H1 (cell line): ENCODE data around the gene ALOX5AP. TPM values are rescaled to one million over a fixed set of nuclear protein-coding genes. Genes with fewer than 3 reads are reported as not detected.

Experiments
- CTCF ChIA-PET: fragments of 300-600 bp; sonication (Branson Sonifier 250); formaldehyde crosslinking; loops from one replicate; lab custom pipeline; 2021; ENCODE audit not compliant: partially characterized antibody; lab: Charles Lee
- POLR2A ChIA-PET: fragments of 300-600 bp; sonication (Branson Sonifier 250); formaldehyde crosslinking; loops from one replicate; lab custom pipeline; 2021; ENCODE audit warnings: inconsistent platforms; ENCODE audit not compliant: partially characterized antibody; lab: Charles Lee
- DNase-seq, 2 experiments: peaks; one replicate each; pipeline versions ENCODE4 v3.0.0 to v3.0.0-alpha.2; 2010 to 2022; ENCODE audit warnings: low spot score in 2 of 2, low read depth in 1 of 2, mixed read lengths in 1 of 2
- FAIRE-seq: peaks from 2 replicates; lab custom pipeline; 2011; peaks lifted over from hg19 to GRCh38; lab: Jason Lieb, UNC
- H2AFZ ChIP-seq: 2 replicates; pipeline ENCODE4 v1.8.1; 2012; ENCODE audit warnings: low read length, inconsistent platforms
- H2AK5ac ChIP-seq: 2 replicates; pipeline ENCODE4 v1.6.1; 2013; ENCODE audit warnings: low read depth, low read length
- H2BK120ac ChIP-seq: replicated peaks from 2 replicates; pipeline ENCODE3; 2013; ENCODE audit warnings: low read depth, low read length, inconsistent platforms
- H2BK12ac ChIP-seq: 2 replicates; pipeline ENCODE4 v1.6.1; 2013; ENCODE audit warnings: low read depth, low read length
- H2BK15ac ChIP-seq: 2 replicates; pipeline ENCODE4 v1.6.1; 2013; ENCODE audit warnings: low read length
- H2BK20ac ChIP-seq: 2 replicates; pipeline ENCODE4 v1.6.1; 2013; ENCODE audit warnings: low read length
- H2BK5ac ChIP-seq: 2 replicates; pipeline ENCODE4 v1.6.1; 2013; ENCODE audit warnings: low read depth, low read length
- H3K14ac ChIP-seq: 2 replicates; pipeline ENCODE4 v1.6.1; 2013; ENCODE audit warnings: inconsistent platforms; ENCODE audit not compliant: insufficient read length
- H3K18ac ChIP-seq: 2 replicates; pipeline ENCODE4 v1.6.1; 2013; ENCODE audit warnings: low read length; ENCODE audit errors: extremely low read depth
- H3K23ac ChIP-seq: 2 replicates; pipeline ENCODE4 v1.6.1; 2013; ENCODE audit warnings: inconsistent platforms; ENCODE audit not compliant: insufficient read length
- H3K23me2 ChIP-seq: 2 replicates; pipeline ENCODE4 v1.6.1; 2013; ENCODE audit warnings: low read depth, low read length
- H3K27ac ChIP-seq: 2 replicates; pipeline ENCODE4 v1.6.1; 2011; ENCODE audit warnings: low read depth, low read length, inconsistent platforms
- H3K27me3 ChIP-seq, 4 experiments: replicated peaks in 1 of 4; 1 replicate in 1 of 4; 2 replicates in 3 of 4; pipeline versions ENCODE4 v1.6.1 to v1.8.1; 2011 to 2013; ENCODE audit warnings: low read length in 3 of 4, mild to moderate bottlenecking in 3 of 4, inconsistent platforms in 2 of 4, mixed read lengths in 2 of 4, moderate library complexity in 1 of 4; ENCODE audit not compliant: control insufficient read depth in 3 of 4, insufficient read depth in 3 of 4; ENCODE audit errors: extremely low read depth in 1 of 4
- H3K36me3 ChIP-seq, 4 experiments: 2 replicates each; pipeline versions ENCODE4 v1.6.1 to v1.8.1; 2011 to 2013; ENCODE audit warnings: mild to moderate bottlenecking in 4 of 4, low read length in 3 of 4, moderate library complexity in 2 of 4, control low read depth in 1 of 4, inconsistent platforms in 1 of 4; ENCODE audit not compliant: insufficient read depth in 4 of 4, control insufficient read depth in 2 of 4
- H3K4ac ChIP-seq: replicated peaks from 2 replicates; pipeline ENCODE3; 2013; ENCODE audit warnings: low read length, low read depth, mixed read lengths, inconsistent platforms; ENCODE audit not compliant: insufficient read length
- H3K4me1 ChIP-seq, 4 experiments: replicated peaks in 1 of 4; 1 replicate in 1 of 4; 2 replicates in 3 of 4; pipeline versions ENCODE4 v1.6.1 to v1.8.1; 2011 to 2013; ENCODE audit warnings: low read length in 3 of 4, inconsistent platforms in 2 of 4, mixed read lengths in 1 of 4; ENCODE audit not compliant: insufficient read depth in 4 of 4, control insufficient read depth in 3 of 4
- H3K4me2 ChIP-seq, 2 experiments: 2 replicates each; pipeline versions ENCODE4 v1.6.1 to v1.8.1; 2011 to 2013; ENCODE audit warnings: low read depth in 2 of 2, low read length in 2 of 2, control low read depth in 1 of 2, inconsistent platforms in 1 of 2, mild to moderate bottlenecking in 1 of 2; ENCODE audit not compliant: insufficient read depth in 1 of 2
- H3K4me3 ChIP-seq, 4 experiments: fragments of 200-600, 300-600 bp in 1 of 4; sonication (generic), shearing (Covaris generic), sonication (Bioruptor Twin) in 1 of 4; 2 replicates each; pipeline versions ENCODE4 v1.5.1 to v1.8.1; 2011 to 2016; ENCODE audit warnings: low read length in 4 of 4, low read depth in 3 of 4, control low read depth in 2 of 4, inconsistent platforms in 2 of 4, mild to moderate bottlenecking in 2 of 4, mixed read lengths in 1 of 4, moderate library complexity in 1 of 4; ENCODE audit not compliant: insufficient read depth in 2 of 4; ENCODE audit errors: extremely low read depth in 1 of 4
- H3K56ac ChIP-seq: replicated peaks from 2 replicates; pipeline ENCODE3; 2013; ENCODE audit warnings: low read depth, mild to moderate bottlenecking, mixed read lengths, low read length, inconsistent platforms; ENCODE audit not compliant: insufficient read length
- H3K79me1 ChIP-seq: 2 replicates; pipeline ENCODE4 v1.6.1; 2013; ENCODE audit warnings: low read depth, low read length, control low read depth
- H3K79me2 ChIP-seq, 2 experiments: 2 replicates each; pipeline versions ENCODE4 v1.6.1 to v1.8.1; 2012 to 2013; ENCODE audit warnings: low read length in 2 of 2, mild to moderate bottlenecking in 2 of 2, inconsistent platforms in 1 of 2; ENCODE audit not compliant: insufficient read depth in 2 of 2, control insufficient read depth in 1 of 2
- H3K9ac ChIP-seq, 4 experiments: replicated peaks in 1 of 4; 1 replicate in 1 of 4; 2 replicates in 3 of 4; pipeline versions ENCODE4 v1.6.1 to v1.8.1; 2011 to 2013; ENCODE audit warnings: low read depth in 3 of 4, low read length in 3 of 4, control low read depth in 2 of 4, mild to moderate bottlenecking in 2 of 4, moderate library complexity in 2 of 4, inconsistent platforms in 1 of 4; ENCODE audit errors: extremely low read depth in 1 of 4
- H3K9me3 ChIP-seq, 2 experiments: 2 replicates each; pipeline versions ENCODE4 v1.6.1 to v1.8.1; 2012 to 2013; ENCODE audit warnings: mild to moderate bottlenecking in 2 of 2, moderate library complexity in 2 of 2, control low read depth in 1 of 2, inconsistent platforms in 1 of 2, low read depth in 1 of 2, low read length in 1 of 2, mixed read lengths in 1 of 2; ENCODE audit not compliant: insufficient read depth in 2 of 2
- H4K20me1 ChIP-seq, 2 experiments: replicated peaks in 1 of 2; 2 replicates each; pipeline versions ENCODE3 to v1.8.1; 2011 to 2013; ENCODE audit warnings: inconsistent platforms in 2 of 2, low read length in 2 of 2, mild to moderate bottlenecking in 1 of 2; ENCODE audit not compliant: insufficient read depth in 2 of 2, control insufficient read depth in 1 of 2
- H4K5ac ChIP-seq: 2 replicates; pipeline ENCODE4 v1.6.1; 2013; ENCODE audit warnings: low read length, low read depth, mixed read lengths, inconsistent platforms; ENCODE audit not compliant: insufficient read length
- H4K8ac ChIP-seq: 2 replicates; pipeline ENCODE4 v1.8.0; 2013; ENCODE audit warnings: mild to moderate bottlenecking, moderate library complexity, low read length, inconsistent platforms; ENCODE audit not compliant: insufficient read depth; ENCODE audit errors: extremely low read depth
- H4K91ac ChIP-seq: replicated peaks from 2 replicates; pipeline ENCODE3; 2013; ENCODE audit warnings: low read length, mixed read lengths, inconsistent platforms; ENCODE audit not compliant: insufficient read length
- BCL11A ChIP-seq, 2 experiments: IDR thresholded peaks; one replicate each; pipeline ENCODE4 v1.6.1; 2011; ENCODE audit warnings: low read depth in 2 of 2, low read length in 2 of 2, mild to moderate bottlenecking in 2 of 2
- CREB1 ChIP-seq: IDR thresholded peaks from 2 replicates; pipeline ENCODE4 v1.6.1; 2012; ENCODE audit warnings: inconsistent platforms
- E2F6 ChIP-seq: IDR thresholded peaks from 2 replicates; pipeline ENCODE4 v1.6.1; 2012; ENCODE audit warnings: inconsistent platforms
- EP300 ChIP-seq, 2 experiments: IDR thresholded peaks; 1 replicate in 1 of 2; 2 replicates in 1 of 2; pipeline ENCODE4 v1.6.1; 2011 to 2012; ENCODE audit warnings: low read depth in 2 of 2, low read length in 2 of 2, mild to moderate bottlenecking in 2 of 2, borderline replicate concordance in 1 of 2, inconsistent platforms in 1 of 2, moderate library complexity in 1 of 2
- HDAC2 ChIP-seq, 2 experiments: fragments of 300-600 bp in 1 of 2; sonication (generic) in 1 of 2; IDR thresholded peaks; 2 replicates each; pipeline ENCODE4 v1.6.1; 2011 to 2012; ENCODE audit warnings: low read depth in 2 of 2, low read length in 2 of 2, mild to moderate bottlenecking in 2 of 2, moderate library complexity in 2 of 2, borderline replicate concordance in 1 of 2, inconsistent platforms in 1 of 2
- NANOG ChIP-seq: IDR thresholded peaks from 2 replicates; pipeline ENCODE4 v1.6.1; 2011; ENCODE audit warnings: low read length, low read depth, mild to moderate bottlenecking, inconsistent platforms; ENCODE audit not compliant: insufficient read depth, poor library complexity, severe bottlenecking
- RFX5 ChIP-seq: IDR thresholded peaks from 2 replicates; pipeline ENCODE4 v1.6.1; 2011; ENCODE audit warnings: low read depth, low read length, improper control_type of control experiment, borderline replicate concordance
- TBP ChIP-seq: IDR thresholded peaks from 2 replicates; pipeline ENCODE4 v1.6.1; 2011; ENCODE audit warnings: low read depth, low read length, improper control_type of control experiment
- USF2 ChIP-seq: IDR thresholded peaks from 2 replicates; pipeline ENCODE4 v1.6.1; 2011; ENCODE audit warnings: low read length, improper control_type of control experiment
- YY1 ChIP-seq: IDR thresholded peaks from 2 replicates; pipeline ENCODE4 v1.6.1; 2011; ENCODE audit warnings: low read depth, mild to moderate bottlenecking, low read length
- ZNF274 ChIP-seq: IDR thresholded peaks from 2 replicates; pipeline ENCODE4 v1.7.0; 2012; ENCODE audit warnings: low read length, borderline replicate concordance; ENCODE audit errors: extremely low read depth
- WGBS, 2 experiments: shearing (Covaris generic) in 1 of 2; methylation state at CpG; one replicate each; pipeline versions ENCODE4 v1.1.6 to v1.1.7; 2013 to 2015; ENCODE audit warnings: low lambda C conversion rate in 2 of 2, mixed read lengths in 2 of 2, inconsistent platforms in 1 of 2, low coverage in 1 of 2, missing lambda C conversion rate in 1 of 2; ENCODE audit not compliant: insufficient replicate concordance in 2 of 2, insufficient coverage in 1 of 2, insufficient read length in 1 of 2; ENCODE audit errors: extremely low coverage in 1 of 2, missing lambda C conversion rate in 1 of 2; 5-methylcytosine and 5-hydroxymethylcytosine counted together
- polyA plus RNA-seq, 7 experiments: library from polyadenylated mRNA; depleted of rRNA in 3 of 7; stranded (reverse) in 5 of 7; unstranded in 2 of 7; fragments of >200 nt in 5 of 7; fragments of 200-250 nt in 2 of 7; gene quantifications; 1 replicate in 5 of 7; 2 replicates in 1 of 7; 4 replicates in 1 of 7; pipeline versions ENCODE4 v1.2.1 to v1.2.3, GENCODE V29; 2011 to 2013; ENCODE audit warnings: missing spikeins in 2 of 7, mixed read lengths in 2 of 7
- total RNA-seq: library from RNA; stranded (reverse); fragmentation: NEBNext Ultra II Directional; extraction: Animal tissue kit (Norgen Biotek cat#: 25700); gene quantifications from 2 replicates; pipeline ENCODE4 v1.2.1, GENCODE V29; 2021

The ALOX5AP gene
- total and polyA plus RNA-seq, 2 of the 8 experiments (the other 6 are each of a cell fraction or from before 2014, with no cell fraction given) = not detected

GRCh38 chr13:30800107-30800506, 64.8 kb downstream of the ALOX5AP start:
- Histone ChIP-seq H3K14ac (no peak overlapping the region), H3K9me3 (no peaks in the 10 kb centered on the region), H2BK12ac (no peak overlapping the region), H4K8ac (no peak overlapping the region), H4K91ac (no peak overlapping the region), H3K23ac (no peak overlapping the region), H4K20me1 (no peaks in the 10 kb centered on the region), H3K23me2 (no peaks in the 10 kb centered on the region), H2BK15ac (no peak overlapping the region), H3K56ac (no peak overlapping the region), H2BK5ac (no peak overlapping the region), H3K79me1 (no peaks in the 10 kb centered on the region), H3K4me1 (peaks cover 0 to 5% (median 2%) of the 10 kb centered on the region in 4 experiments; a peak in 4 of 7 replicates), H3K4me2 (no peak overlapping the region), H3K4ac (no peak overlapping the region), H3K36me3 (no peaks in the 10 kb centered on the region), H3K27ac (no peak overlapping the region), H3K27me3 (peaks cover 0 to 3% (median 0%) of the 10 kb centered on the region in 4 experiments; a peak in 1 of 7 replicates), H4K5ac (no peak overlapping the region), H3K4me3 (no peak overlapping the region), H2AFZ (no peak overlapping the region), H2BK20ac (no peak overlapping the region), H3K9ac (no peak overlapping the region), H2AK5ac (no peak overlapping the region), H3K18ac (no peak overlapping the region), H3K79me2 (no peaks in the 10 kb centered on the region), H2BK120ac (no peak overlapping the region)
- TF ChIP-seq YY1 (no peak), E2F6 (no peak), EP300 (IDR thresholded peaks at IDR 0.05; ENCODE audit: borderline replicate concordance in 1 of 2, low read depth in 2 of 2, low read length in 2 of 2) (no peak), ZNF274 (no peak), NANOG (no peak), RFX5 (no peak), TBP (no peak), HDAC2 (IDR thresholded peaks at IDR 0.05; ENCODE audit: borderline replicate concordance in 1 of 2, low read depth in 2 of 2, low read length in 2 of 2) (no peak), USF2 (no peak), BCL11A (IDR thresholded peaks at IDR 0.05; ENCODE audit: low read depth in 2 of 2, low read length in 2 of 2) (no peak), CREB1 (no peak)
- FAIRE-seq (no peak), DNase-seq (no peak)
- CTCF ChIA-PET = no interaction called here
- WGBS, 2 experiments = 100% methylated on average over 2 of the region's 2 CpGs; no CpG with 5 or more reads in 1 of the 2 experiments
- POLR2A ChIA-PET = no interaction called here
